GM12872 (cell line): ENCODE results near the gene EEF2K.

ENCODE experiments used
- TF ChIP-seq, protein P1 (sequence below): IDR thresholded peaks from 3 replicates; pipeline ENCODE4 v1.5.1; 2011; ENCODE audit warnings: low read depth, mild to moderate bottlenecking, low read length, moderate library complexity; ENCODE audit not compliant: insufficient read depth

EEF2K gene

DNA sequence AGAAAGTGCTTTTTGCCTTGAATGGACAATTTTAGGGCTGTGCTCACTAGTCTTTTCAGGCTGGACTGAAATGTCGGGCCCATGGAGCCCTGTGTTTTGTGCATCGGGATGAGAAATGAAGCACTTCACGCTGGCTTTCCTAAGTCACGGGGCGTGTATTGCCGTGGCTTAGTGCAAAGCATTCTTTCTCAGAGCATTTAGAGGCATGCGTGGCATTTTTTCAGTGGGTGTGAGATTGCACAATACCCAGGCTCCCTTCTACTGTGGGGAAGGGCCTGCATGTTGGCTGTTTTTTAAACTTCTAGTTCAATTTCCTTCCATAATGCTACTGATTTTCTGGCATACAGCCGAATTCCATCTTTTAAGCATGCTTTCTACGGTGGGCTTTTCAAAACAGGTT lies 78.6 kb downstream of the EEF2K start:
- TF ChIP-seq, protein P1, sequence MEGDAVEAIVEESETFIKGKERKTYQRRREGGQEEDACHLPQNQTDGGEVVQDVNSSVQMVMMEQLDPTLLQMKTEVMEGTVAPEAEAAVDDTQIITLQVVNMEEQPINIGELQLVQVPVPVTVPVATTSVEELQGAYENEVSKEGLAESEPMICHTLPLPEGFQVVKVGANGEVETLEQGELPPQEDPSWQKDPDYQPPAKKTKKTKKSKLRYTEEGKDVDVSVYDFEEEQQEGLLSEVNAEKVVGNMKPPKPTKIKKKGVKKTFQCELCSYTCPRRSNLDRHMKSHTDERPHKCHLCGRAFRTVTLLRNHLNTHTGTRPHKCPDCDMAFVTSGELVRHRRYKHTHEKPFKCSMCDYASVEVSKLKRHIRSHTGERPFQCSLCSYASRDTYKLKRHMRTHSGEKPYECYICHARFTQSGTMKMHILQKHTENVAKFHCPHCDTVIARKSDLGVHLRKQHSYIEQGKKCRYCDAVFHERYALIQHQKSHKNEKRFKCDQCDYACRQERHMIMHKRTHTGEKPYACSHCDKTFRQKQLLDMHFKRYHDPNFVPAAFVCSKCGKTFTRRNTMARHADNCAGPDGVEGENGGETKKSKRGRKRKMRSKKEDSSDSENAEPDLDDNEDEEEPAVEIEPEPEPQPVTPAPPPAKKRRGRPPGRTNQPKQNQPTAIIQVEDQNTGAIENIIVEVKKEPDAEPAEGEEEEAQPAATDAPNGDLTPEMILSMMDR = no peak

DNA sequence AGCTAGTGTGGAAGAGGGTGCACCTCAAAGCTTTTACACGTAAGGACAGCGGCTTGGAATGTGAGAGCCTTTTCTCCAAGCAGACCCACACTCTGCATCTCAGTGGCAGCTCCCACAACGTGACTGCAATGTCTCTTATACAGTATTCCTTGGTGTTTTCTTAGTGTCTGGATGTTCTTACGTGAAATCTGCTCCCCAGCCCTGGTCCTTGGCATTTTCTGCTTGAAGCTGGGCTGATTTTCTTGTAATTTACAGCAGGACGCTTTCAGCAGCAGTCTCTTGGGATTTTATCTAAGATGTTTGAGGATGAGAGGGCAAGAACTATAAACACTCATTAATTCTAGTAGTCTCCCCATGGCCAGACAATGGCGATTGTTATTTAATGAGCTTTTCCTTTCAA lies 79.0 kb downstream of the EEF2K start:
- TF ChIP-seq, protein P1 = no peak

DNA sequence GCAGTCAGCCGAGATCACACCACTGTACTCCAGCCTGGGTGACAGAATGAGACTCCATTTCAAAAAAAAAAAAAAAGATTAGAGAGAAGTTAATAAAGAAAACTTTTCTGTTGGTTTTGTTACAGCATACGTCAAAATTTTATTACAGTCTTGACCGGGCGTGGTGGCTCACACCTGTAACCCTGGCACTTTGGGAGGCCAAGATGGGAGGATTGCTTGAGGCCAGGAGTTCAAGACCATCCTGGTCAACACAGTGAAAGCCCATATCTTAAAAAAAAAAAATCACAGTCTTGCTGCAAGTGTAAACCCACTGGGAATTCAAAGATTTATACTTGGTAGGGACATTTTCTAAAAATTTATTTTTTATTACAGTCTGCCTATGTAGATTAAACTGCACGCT lies 84.9 kb downstream of the EEF2K start:
- TF ChIP-seq, protein P1 = no peak

DNA sequence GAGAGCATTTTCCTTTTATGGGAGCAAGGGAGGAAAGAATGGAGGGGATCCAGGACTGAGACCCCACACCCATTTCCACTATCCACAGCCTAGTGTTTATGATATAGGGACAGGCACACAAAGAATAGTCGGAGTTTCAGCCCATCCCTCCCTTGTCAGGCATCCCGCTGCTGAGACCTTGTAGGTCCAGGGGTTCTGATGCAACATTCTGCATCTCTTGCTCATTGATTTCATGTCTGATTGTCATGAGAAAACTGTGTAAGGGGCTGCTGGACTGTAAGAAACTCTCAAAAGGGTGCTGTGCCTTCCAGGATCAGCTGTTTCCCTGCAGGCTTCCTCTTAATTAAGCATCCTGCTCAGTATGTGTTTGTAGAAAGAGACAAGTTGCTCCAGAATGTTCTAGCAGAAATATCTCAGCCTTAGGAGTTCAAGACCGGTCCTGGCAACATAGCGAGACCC lies 85.8 kb downstream of the EEF2K start:
- TF ChIP-seq, protein P1 = no peak

DNA sequence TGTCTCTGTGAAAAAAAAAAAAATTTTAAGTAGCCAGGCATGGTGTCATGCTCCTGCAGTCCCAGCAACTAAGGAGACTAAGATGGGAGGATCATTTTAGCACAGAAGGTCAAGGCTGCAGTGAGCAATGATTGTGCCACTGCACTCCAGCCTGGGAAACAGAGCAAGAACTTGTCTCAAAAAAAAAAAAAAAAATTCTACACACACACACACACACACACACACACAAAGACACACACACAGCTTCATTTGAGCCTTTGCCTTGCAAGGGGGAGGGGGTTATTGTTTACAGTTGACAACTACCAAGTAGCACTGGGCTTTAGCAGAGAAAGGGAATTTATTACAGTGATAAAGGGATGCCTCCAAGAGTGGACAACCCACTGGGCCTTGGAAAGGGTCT lies 86.2 kb downstream of the EEF2K start:
- TF ChIP-seq, protein P1 = no peak

DNA sequence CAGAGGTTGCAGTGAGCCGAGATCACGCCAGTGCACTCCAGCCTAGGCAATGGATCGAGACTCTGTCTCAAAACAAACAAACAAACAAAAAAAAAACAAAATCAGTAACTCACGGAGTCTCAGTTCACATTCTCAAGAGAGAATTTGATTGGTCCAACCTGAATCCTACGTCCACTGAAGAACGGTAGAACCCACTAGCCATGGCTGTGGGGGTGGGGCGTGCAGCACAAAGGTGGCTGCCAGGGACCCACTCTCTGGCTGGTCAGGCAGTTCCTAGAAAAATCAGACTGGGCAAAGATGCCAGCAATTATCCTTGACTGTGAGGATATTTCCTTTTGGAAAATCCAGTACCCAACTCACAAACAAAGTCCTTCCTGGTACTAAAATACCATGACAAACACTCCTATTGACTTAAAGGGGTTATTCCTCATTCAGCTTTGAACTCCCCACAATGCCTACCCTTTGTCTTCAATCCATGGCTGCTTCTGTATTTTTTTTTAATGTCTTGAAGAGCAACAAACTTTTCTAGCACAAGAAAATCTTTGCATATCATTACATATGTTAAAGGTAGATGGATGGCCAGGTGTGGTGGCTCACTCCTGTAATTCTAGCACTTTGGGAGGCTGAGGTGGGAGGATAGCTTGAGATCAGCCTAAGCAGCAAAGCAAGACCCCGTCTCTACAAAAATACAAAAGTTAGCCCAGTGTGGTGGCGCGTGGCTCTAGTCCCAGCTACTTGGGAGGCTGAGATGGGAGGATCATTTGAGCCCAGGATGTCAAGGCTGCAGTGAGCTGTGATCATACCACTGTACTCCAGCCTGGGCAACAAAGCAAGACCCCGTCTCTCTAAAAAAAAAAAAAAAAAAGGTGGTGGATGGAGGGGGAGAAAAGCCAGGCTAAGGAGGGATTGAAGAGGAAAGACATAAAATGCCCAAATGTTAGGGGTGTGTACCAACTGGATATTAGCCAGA lies 87.3 kb downstream of the EEF2K start:
- TF ChIP-seq, protein P1 = no peak

DNA sequence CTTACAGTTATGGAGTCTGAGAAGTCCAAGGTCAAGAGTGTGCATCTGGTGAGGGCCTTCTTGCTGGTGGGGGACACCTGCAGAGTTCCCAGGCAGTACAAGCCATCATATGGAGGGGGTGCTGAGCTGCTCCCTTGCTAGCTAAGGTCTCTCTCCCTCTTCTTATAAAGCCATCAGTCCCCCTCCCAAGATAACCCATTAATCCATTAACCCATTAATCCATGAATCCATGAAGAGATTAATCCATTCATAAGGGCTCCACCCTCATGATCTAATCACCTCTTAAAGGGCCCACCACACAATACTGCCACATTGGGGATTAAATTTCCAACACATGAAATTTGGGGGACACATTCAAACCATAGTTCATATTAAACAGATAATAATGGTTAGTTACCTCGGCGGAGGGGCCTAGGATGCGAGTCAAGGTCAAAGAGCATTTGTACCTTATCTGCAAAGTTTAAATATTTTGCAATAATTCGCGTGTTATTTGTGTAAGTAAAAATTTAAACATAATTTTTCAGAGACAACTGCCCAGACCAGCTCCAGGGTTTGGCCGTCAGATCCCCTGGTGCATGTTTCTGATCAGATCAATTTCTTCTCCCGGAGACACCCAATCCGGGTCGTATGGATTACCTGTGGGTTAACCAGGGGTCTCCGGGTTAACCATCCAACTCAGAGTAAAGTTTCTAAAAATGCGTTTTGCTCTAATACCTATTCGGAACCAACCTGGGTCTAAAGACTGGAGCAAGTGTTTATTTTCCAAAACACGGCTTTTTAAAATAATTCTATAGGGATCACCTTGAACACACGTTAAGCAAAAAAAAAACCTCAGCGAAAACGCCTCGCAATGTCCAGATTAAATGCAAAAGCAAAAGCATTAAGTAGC lies 90.4 kb downstream of the EEF2K start:
- TF ChIP-seq, protein P1 = no peak
